DND-41 (cell line): ENCODE data around the gene TRNAU1AP.
A peak's percentile ranks its signal among the peaks of the same experiment; 100 is the strongest.
"Not testable (repeated sequence)": the region's sequence is repeated elsewhere in the genome, so short reads cannot be mapped to it uniquely, and the experiment has no call there.

Source experiments
- ATAC-seq: fragments of 200-7000 bp; cut with Tn5 transposase; 3 replicates; pipeline ENCODE4 v1.9.1; 2021; ENCODE audit warnings: low read depth; ENCODE audit not compliant: insufficient read depth
- DNase-seq: peaks from one replicate; pipeline ENCODE4 v3.0.0-alpha.2; 2020
- H2AFZ ChIP-seq: 2 replicates; pipeline ENCODE4 v1.6.0; 2012; ENCODE audit warnings: low read depth, low read length
- H3K27ac ChIP-seq: 2 replicates; pipeline ENCODE4 v1.5.1; 2012; ENCODE audit warnings: low read length, inconsistent platforms
- H3K27me3 ChIP-seq: fragments of 200-600 bp; sonication (generic); 2 replicates; pipeline ENCODE4 v1.6.0; 2012; ENCODE audit warnings: low read length, mild to moderate bottlenecking, inconsistent platforms; ENCODE audit not compliant: insufficient read depth, poor library complexity
- H3K36me3 ChIP-seq: 2 replicates; pipeline ENCODE4 v1.5.1; 2012; ENCODE audit warnings: low read length, inconsistent platforms; ENCODE audit not compliant: insufficient read depth
- H3K4me1 ChIP-seq: 2 replicates; pipeline ENCODE4 v1.5.1; 2012; ENCODE audit warnings: mild to moderate bottlenecking, low read length; ENCODE audit not compliant: insufficient read depth
- H3K4me2 ChIP-seq: 2 replicates; pipeline ENCODE4 v1.6.0; 2012; ENCODE audit warnings: mild to moderate bottlenecking, moderate library complexity, low read length, inconsistent platforms; ENCODE audit not compliant: insufficient read depth
- H3K4me3 ChIP-seq, 2 experiments: fragments of 200-600 bp in 1 of 2; shearing (Covaris generic) in 1 of 2; 2 replicates each; pipeline ENCODE4 v1.5.1; 2012 to 2016; ENCODE audit warnings: inconsistent platforms in 2 of 2, low read length in 2 of 2, mild to moderate bottlenecking in 2 of 2, low read depth in 1 of 2, moderate library complexity in 1 of 2
- H3K79me2 ChIP-seq: 2 replicates; pipeline ENCODE4 v1.6.0; 2012; ENCODE audit warnings: low read length, inconsistent platforms; ENCODE audit not compliant: insufficient read depth
- H3K9ac ChIP-seq: 2 replicates; pipeline ENCODE4 v1.6.0; 2012; ENCODE audit warnings: low read depth, mild to moderate bottlenecking, inconsistent platforms, low read length, moderate library complexity
- H3K9me3 ChIP-seq: 2 replicates; pipeline ENCODE4 v1.5.1; 2012; ENCODE audit warnings: low read length, moderate library complexity, mild to moderate bottlenecking, inconsistent platforms; ENCODE audit not compliant: insufficient read depth, severe bottlenecking
- H4K20me1 ChIP-seq: 2 replicates; pipeline ENCODE4 v1.6.0; 2012; ENCODE audit warnings: low read length; ENCODE audit not compliant: insufficient read depth
- CTCF ChIP-seq: IDR thresholded peaks from 2 replicates; pipeline ENCODE4 v1.5.1; 2012; ENCODE audit warnings: borderline replicate concordance, low read length, moderate library complexity, mild to moderate bottlenecking; ENCODE audit not compliant: poor library complexity, severe bottlenecking; ENCODE audit errors: extremely low read depth
- EZH2 ChIP-seq: IDR thresholded peaks from 3 replicates; pipeline ENCODE4 v1.6.1; 2012; ENCODE audit warnings: borderline replicate concordance, low read depth, mild to moderate bottlenecking, moderate library complexity, low read length, inconsistent platforms; ENCODE audit not compliant: severe bottlenecking

TRNAU1AP gene

GRCh38 chr1:28595412-28596191 is 42.7 kb downstream of the TRNAU1AP start:
- Histone ChIP-seq H3K36me3 (no peaks in the 10 kb centered on the region), H4K20me1 (no peaks in the 10 kb centered on the region; the same call in 1 of the 2 replicates), H3K4me3 (no peak overlapping the region), H3K4me2 (no peak overlapping the region), H3K27ac (no peak overlapping the region), H3K79me2 (no peaks in the 10 kb centered on the region), H3K27me3 (no peaks in the 10 kb centered on the region), H2AFZ (no peak overlapping the region), H3K4me1 (peaks cover 5% of the 10 kb centered on the region), H3K9me3 (no peaks in the 10 kb centered on the region), H3K9ac (no peak overlapping the region)
- no peak for TF ChIP-seq CTCF
- no peak for TF ChIP-seq EZH2
- DNase-seq (no peak), ATAC-seq (no peak)

GRCh38 chr1:28596276-28596675 is 43.4 kb downstream of the TRNAU1AP start:
- H3K4me2 ChIP-seq, H3K79me2 ChIP-seq, H4K20me1 ChIP-seq, H3K4me1 ChIP-seq, ATAC-seq, H2AFZ ChIP-seq, H3K4me3 ChIP-seq, H3K27me3 ChIP-seq, H3K9ac ChIP-seq, DNase-seq, H3K36me3 ChIP-seq, H3K9me3 ChIP-seq, H3K27ac ChIP-seq: not testable (repeated sequence)

GRCh38 chr1:28601696-28602095 is 48.8 kb downstream of the TRNAU1AP start:
- Histone ChIP-seq H3K9ac (no peak overlapping the region), H3K4me2 (no peak overlapping the region), H3K79me2 (no peaks in the 10 kb centered on the region), H4K20me1 (no peaks in the 10 kb centered on the region), H2AFZ (no peak overlapping the region), H3K4me3 (no peak overlapping the region), H3K27ac (no peak overlapping the region), H3K36me3 (peaks cover 39% of the 10 kb centered on the region), H3K4me1 (no peaks in the 10 kb centered on the region), H3K9me3 (no peaks in the 10 kb centered on the region), H3K27me3 (no peaks in the 10 kb centered on the region)
- DNase-seq (no peak), ATAC-seq (no peak)
- TF ChIP-seq EZH2 (no peak), CTCF (no peak)

GRCh38 chr1:28602536-28603439 is 49.9 kb downstream of the TRNAU1AP start:
- Histone ChIP-seq H3K4me1 (no peaks in the 10 kb centered on the region), H3K27me3 (no peaks in the 10 kb centered on the region), H3K79me2 (no peaks in the 10 kb centered on the region), H3K27ac (no peak overlapping the region), H2AFZ (no peak overlapping the region), H3K9ac (no peak overlapping the region), H3K4me2 (no peak overlapping the region), H3K36me3 (peaks cover 50% of the 10 kb centered on the region), H3K4me3 (no peak overlapping the region), H3K9me3 (no peaks in the 10 kb centered on the region), H4K20me1 (no peaks in the 10 kb centered on the region)
- ATAC-seq (peak; percentile 45; the same call in 1 of the 3 replicates), DNase-seq (peak; percentile 46)
- TF ChIP-seq EZH2 (no peak), CTCF (peak; percentile 79)
